Measurements from ENCODE around the gene GPATCH3.
"Not testable (repeated sequence)": the region's sequence is repeated elsewhere in the genome, so short reads cannot be mapped to it uniquely, and the experiment has no call there.

GPATCH3 gene
- 27.7 to 30.4 reads per million in 2 donors for total RNA-seq

- peak; percentile 49 for DNase-seq
Observed at GRCh38 chr1:26900001-26900814, at the start of gene GPATCH3. GPATCH3 (minus strand) TSS chr1:26900467; CDS start chr1:26900442, 25 bp downstream.

- no peak for DNase-seq
Observed at GRCh38 chr1:26949926-26950319, 49.7 kb upstream of the GPATCH3 start.

GRCh38 chr1:26949266-26949925, 49.1 kb upstream of the GPATCH3 start:
- DNase-seq, result no peak

GRCh38 chr1:26948725-26949057, 48.4 kb upstream of the GPATCH3 start:
- not testable (repeated sequence) for DNase-seq

- DNase-seq, result no peak
Observed at GRCh38 chr1:26946270-26946669, 46.0 kb upstream of the GPATCH3 start.

GRCh38 chr1:26945728-26946127, 45.5 kb upstream of the GPATCH3 start:
- no peak for DNase-seq

GRCh38 chr1:26945138-26945537, 44.9 kb upstream of the GPATCH3 start:
- no peak for DNase-seq

- DNase-seq, result no peak
Observed at GRCh38 chr1:26942656-26943055, 42.4 kb upstream of the GPATCH3 start.

GRCh38 chr1:26941311-26941710, 41.0 kb upstream of the GPATCH3 start:
- no peak for DNase-seq

- no peak for DNase-seq
Observed at GRCh38 chr1:26938659-26939025, 38.4 kb upstream of the GPATCH3 start.

GRCh38 chr1:26938004-26938658, 37.9 kb upstream of the GPATCH3 start:
- DNase-seq, result no peak

GRCh38 chr1:26936823-26937222, 36.6 kb upstream of the GPATCH3 start:
- no peak for DNase-seq

GRCh38 chr1:26932531-26932930, 32.3 kb upstream of the GPATCH3 start:
- no peak for DNase-seq

- no peak for DNase-seq
Observed at GRCh38 chr1:26923711-26924110, 23.4 kb upstream of the GPATCH3 start.

- no peak for DNase-seq
Observed at GRCh38 chr1:26922901-26923300, 22.6 kb upstream of the GPATCH3 start.

- no peak for DNase-seq
Observed at GRCh38 chr1:26922431-26922729, 22.1 kb upstream of the GPATCH3 start.

GRCh38 chr1:26921540-26922430, 21.5 kb upstream of the GPATCH3 start, which contains the start of gene NUDC:
NUDC (plus strand) TSS chr1:26921743; CDS start chr1:26921849, 106 bp downstream.
- DNase-seq, result peak; percentile 90

GRCh38 chr1:26921126-26921539, 20.9 kb upstream of the GPATCH3 start:
- DNase-seq, result no peak

- no peak for DNase-seq
Observed at GRCh38 chr1:26915204-26915842, 15.1 kb upstream of the GPATCH3 start.

GRCh38 chr1:26913754-26914619, 13.7 kb upstream of the GPATCH3 start, which contains the start of gene NR0B2:
NR0B2 (minus strand) TSS chr1:26913975; CDS start chr1:26913940, 35 bp downstream.
- DNase-seq, result no peak

GRCh38 chr1:26913389-26913753, 13.1 kb upstream of the GPATCH3 start:
- no peak for DNase-seq
